ENCODE measurements around the gene FHIP2A. TPM values are rescaled to one million over a fixed set of nuclear protein-coding genes. Genes with fewer than 3 reads are reported as not detected.

FHIP2A gene
- total RNA-seq, 1 experiment from 2014 or later, result 20.7 TPM

- Histone ChIP-seq H3K4me1 (ENCODE audit: control insufficient read depth in 1 of 2, insufficient read depth in 2 of 2, low read length in 2 of 2) (no peaks in the 10 kb centered on the region), H3K4me3 (replicated peaks in 1 of 2; ENCODE audit: low read depth in 1 of 2, low read length in 2 of 2) (no peak overlapping the region), H3K9ac (ENCODE audit: low read length) (no peak overlapping the region), H3K27ac (ENCODE audit: low read depth, low read length) (no peak overlapping the region), H4K20me1 (ENCODE audit: insufficient read depth) (no peaks in the 10 kb centered on the region), H2AFZ (ENCODE audit: low read depth, low read length, poor library complexity, severe bottlenecking) (no peak overlapping the region), H3K4me2 (ENCODE audit: low read length) (no peak overlapping the region), H3K36me3 (ENCODE audit: control insufficient read depth in 1 of 2, insufficient read depth in 2 of 2, low read length in 2 of 2) (peaks cover 31 to 45% of the 10 kb centered on the region in 2 experiments), H3K27me3 (ENCODE audit: insufficient read depth, low read length) (no peaks in the 10 kb centered on the region), H3K9me2 (ENCODE audit: insufficient read depth) (no peaks in the 10 kb centered on the region), H3K9me3 (ENCODE audit: control insufficient read depth in 1 of 2, insufficient read depth in 1 of 2, low read depth in 1 of 2, low read length in 2 of 2) (no peaks in the 10 kb centered on the region), H3K79me2 (ENCODE audit: insufficient read depth, low read length) (no peaks in the 10 kb centered on the region)
- ATAC-seq (no peak), DNase-seq (ENCODE audit: low read depth, low spot score) (no peak)
- POLR2A ChIA-PET, result no interaction called here
- CTCF ChIA-PET, result no interaction called here
- intact Hi-C loops (cut with micrococcal nuclease), result no loop called here
- no TSS peak for BruUV-seq (replicated peaks)
- RAD21 ChIA-PET (ENCODE audit: low non-redundant PET in 1 of 2, low total read pairs in 2 of 2, uncharacterized antibody in 2 of 2, unreplicated experiment in 2 of 2), result no interaction called here
- no peak for TF ChIP-seq SRF (IDR thresholded peaks at IDR 0.05; ENCODE audit: low read depth)
- TF ChIP-seq, protein P1, sequence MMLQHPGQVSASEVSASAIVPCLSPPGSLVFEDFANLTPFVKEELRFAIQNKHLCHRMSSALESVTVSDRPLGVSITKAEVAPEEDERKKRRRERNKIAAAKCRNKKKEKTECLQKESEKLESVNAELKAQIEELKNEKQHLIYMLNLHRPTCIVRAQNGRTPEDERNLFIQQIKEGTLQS (IDR thresholded peaks at IDR 0.05), result no peak
- no peak for TF ChIP-seq ZNF274 (IDR thresholded peaks at IDR 0.05; ENCODE audit: low read depth, low read length)
- TF ChIP-seq RAD21 (IDR thresholded peaks at IDR 0.05; ENCODE audit: low read depth), result no peak
- TF ChIP-seq ZFX (IDR thresholded peaks at IDR 0.05), result no peak
- no peak for TF ChIP-seq JUND (IDR thresholded peaks at IDR 0.05)
- TF ChIP-seq TCF7L2 (IDR thresholded peaks at IDR 0.05; ENCODE audit: borderline replicate concordance, extremely low read depth, insufficient read depth, insufficient read length), result no peak
Measured at GRCh38 chr10:114851336-114851735, 29.8 kb downstream of the FHIP2A start.

DNA sequence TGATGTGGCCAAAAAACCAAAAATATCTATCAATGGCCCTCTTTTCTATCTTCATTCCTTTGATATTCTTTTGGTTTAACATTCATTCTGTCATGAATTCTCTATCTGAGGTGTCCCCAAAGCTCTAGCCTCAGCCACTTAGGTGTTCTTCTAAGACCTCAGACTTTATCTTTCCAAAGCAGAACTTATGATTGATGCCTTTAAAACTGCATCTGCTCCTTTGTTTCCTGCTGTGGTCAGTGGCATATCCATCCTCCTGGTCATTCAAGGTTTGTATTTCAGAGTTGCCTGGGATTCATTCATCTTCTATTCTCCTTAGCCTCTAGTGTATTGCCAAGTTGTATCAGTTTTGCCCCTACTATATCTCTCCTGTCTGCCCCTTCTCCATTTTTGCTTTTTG, 30.6 kb downstream of the FHIP2A start:
- Histone ChIP-seq H3K9me2 (ENCODE audit: insufficient read depth) (no peaks in the 10 kb centered on the region), H3K4me1 (ENCODE audit: control insufficient read depth in 1 of 2, insufficient read depth in 2 of 2, low read length in 2 of 2) (no peaks in the 10 kb centered on the region), H3K4me2 (ENCODE audit: low read length) (no peak overlapping the region), H2AFZ (ENCODE audit: low read depth, low read length, poor library complexity, severe bottlenecking) (no peak overlapping the region), H3K36me3 (ENCODE audit: control insufficient read depth in 1 of 2, insufficient read depth in 2 of 2, low read length in 2 of 2) (peaks cover 26 to 38% of the 10 kb centered on the region in 2 experiments), H3K9ac (ENCODE audit: low read length) (no peak overlapping the region), H3K4me3 (replicated peaks in 1 of 2; ENCODE audit: low read depth in 1 of 2, low read length in 2 of 2) (no peak overlapping the region), H3K27me3 (ENCODE audit: insufficient read depth, low read length) (no peaks in the 10 kb centered on the region), H3K27ac (ENCODE audit: low read depth, low read length) (no peak overlapping the region), H3K79me2 (ENCODE audit: insufficient read depth, low read length) (no peaks in the 10 kb centered on the region), H4K20me1 (ENCODE audit: insufficient read depth) (no peaks in the 10 kb centered on the region), H3K9me3 (ENCODE audit: control insufficient read depth in 1 of 2, insufficient read depth in 1 of 2, low read depth in 1 of 2, low read length in 2 of 2) (no peaks in the 10 kb centered on the region)
- POLR2A ChIA-PET, result no interaction called here
- BruUV-seq (replicated peaks), result no TSS peak
- RAD21 ChIA-PET (ENCODE audit: low non-redundant PET in 1 of 2, low total read pairs in 2 of 2, uncharacterized antibody in 2 of 2, unreplicated experiment in 2 of 2), result no interaction called here
- DNase-seq (ENCODE audit: low read depth, low spot score) (no peak), ATAC-seq (no peak)
- TF ChIP-seq RAD21 (IDR thresholded peaks at IDR 0.05; ENCODE audit: low read depth) (no peak), REST (IDR thresholded peaks at IDR 0.05; ENCODE audit: low read depth) (no peak), YY1 (IDR thresholded peaks at IDR 0.05; ENCODE audit: extremely low read depth, insufficient replicate concordance, low read depth, low read length) (no peak), EZH2phosphoT487 (IDR thresholded peaks at IDR 0.05; ENCODE audit: borderline replicate concordance) (no peak), TCF7L2 (IDR thresholded peaks at IDR 0.05; ENCODE audit: borderline replicate concordance, extremely low read depth, insufficient read depth, insufficient read length) (no peak), ELF1 (IDR thresholded peaks at IDR 0.05; ENCODE audit: borderline replicate concordance, low read depth) (no peak), CEBPB (IDR thresholded peaks at IDR 0.05; ENCODE audit: low read depth) (no peak)
- TF ChIP-seq, protein P2, sequence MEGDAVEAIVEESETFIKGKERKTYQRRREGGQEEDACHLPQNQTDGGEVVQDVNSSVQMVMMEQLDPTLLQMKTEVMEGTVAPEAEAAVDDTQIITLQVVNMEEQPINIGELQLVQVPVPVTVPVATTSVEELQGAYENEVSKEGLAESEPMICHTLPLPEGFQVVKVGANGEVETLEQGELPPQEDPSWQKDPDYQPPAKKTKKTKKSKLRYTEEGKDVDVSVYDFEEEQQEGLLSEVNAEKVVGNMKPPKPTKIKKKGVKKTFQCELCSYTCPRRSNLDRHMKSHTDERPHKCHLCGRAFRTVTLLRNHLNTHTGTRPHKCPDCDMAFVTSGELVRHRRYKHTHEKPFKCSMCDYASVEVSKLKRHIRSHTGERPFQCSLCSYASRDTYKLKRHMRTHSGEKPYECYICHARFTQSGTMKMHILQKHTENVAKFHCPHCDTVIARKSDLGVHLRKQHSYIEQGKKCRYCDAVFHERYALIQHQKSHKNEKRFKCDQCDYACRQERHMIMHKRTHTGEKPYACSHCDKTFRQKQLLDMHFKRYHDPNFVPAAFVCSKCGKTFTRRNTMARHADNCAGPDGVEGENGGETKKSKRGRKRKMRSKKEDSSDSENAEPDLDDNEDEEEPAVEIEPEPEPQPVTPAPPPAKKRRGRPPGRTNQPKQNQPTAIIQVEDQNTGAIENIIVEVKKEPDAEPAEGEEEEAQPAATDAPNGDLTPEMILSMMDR (IDR thresholded peaks at IDR 0.05 in 2 of 3, conservative IDR thresholded peaks at IDR 0.05 in 1 of 3; ENCODE audit: borderline replicate concordance in 1 of 3, insufficient read depth in 1 of 3, low read depth in 2 of 3, low read length in 2 of 3), result no peak
- intact Hi-C loops (cut with micrococcal nuclease), result no loop called here
- CTCF ChIA-PET, result no interaction called here
